Activated CD4-positive, alpha-beta T cell treated with anti-CD3 and anti-CD28 coated beads for 4 hours (primary cell): ENCODE data around the gene SLC39A13.

Source experiments
- DNase-seq, 2 donors: peaks; one replicate each; pipeline ENCODE4 v3.0.0-alpha.2; 2020

Gene SLC39A13

DNA sequence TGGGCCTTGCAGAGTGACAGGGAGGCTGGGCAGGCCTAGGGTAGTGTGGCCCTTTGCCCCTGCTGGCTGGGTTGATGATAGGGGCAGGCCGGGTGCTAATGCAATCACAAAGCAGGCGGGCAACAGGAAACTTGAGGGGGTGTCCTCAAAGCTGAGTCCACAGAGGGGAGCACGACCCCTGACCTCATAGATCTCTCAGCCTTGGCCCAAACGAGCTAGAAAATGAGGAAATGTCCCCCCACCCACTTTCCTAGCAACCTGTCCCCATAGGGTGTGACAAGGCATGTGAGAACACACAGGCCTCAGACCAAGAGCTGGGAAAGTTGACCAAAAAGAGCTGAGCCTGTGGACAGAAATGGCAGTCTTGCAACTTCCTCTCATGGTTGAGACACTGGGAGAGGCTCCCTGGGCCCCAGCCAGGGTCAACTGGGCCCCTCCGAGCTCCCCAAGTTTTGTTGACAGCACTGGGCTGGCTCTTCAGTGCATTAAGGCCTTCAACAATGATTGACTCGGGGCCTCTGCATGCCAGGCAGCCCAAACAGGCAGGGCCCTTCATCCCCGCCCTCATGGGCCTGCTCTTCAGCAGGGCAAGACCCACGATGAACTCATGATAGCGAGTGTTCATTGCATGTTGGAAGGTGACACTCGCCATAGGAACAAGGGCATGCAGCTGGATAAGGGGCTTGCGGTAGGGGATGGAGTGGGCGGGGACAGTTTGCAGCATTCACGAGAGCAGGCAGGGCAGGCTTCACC, 20.3 kb upstream of the SLC39A13 start:
- DNase-seq, result no peak

- DNase-seq, result no peak
Observed at GRCh38 chr11:47388697-47389576, 19.5 kb upstream of the SLC39A13 start.

DNA sequence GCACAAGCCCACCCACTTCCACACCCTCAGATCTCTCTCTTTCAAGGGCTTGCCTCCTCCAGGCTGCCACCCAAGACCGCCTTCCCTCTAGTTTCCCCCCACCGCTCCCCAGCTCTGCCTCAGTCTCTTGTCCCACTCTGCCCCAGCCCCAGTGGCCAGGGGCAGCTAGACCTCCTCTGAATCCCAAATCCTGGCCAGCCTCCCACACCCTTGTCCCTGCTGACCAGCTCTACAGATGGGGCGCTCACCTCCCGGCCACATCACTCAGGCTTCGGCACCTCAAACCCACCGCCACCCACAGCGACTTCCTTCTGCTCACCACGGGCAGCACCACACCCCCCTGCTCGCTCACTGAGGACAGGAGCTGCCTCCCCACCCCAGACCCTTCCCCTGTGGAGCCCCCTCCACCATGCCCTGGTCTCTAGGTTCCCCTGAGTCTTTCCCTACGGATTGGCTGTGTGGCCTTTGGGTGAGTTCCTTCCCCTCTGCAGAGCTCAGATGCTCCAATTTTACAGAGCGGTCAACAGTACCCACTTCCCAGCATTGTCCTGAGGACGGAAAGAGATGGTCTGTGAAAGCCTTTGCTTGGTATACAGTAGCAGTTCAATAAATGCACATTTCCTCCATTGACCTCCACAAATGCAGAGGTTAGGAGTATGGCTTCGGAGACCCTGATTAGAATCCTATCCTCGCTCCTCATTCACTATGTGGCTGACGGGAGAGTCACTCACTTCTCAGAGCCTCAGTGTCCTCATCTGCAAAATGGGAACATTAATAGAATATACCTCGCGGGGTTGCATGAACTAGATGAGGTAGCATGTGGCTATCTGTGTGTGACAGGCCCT, 18.6 kb upstream of the SLC39A13 start:
- DNase-seq, result no peak

GRCh38 chr11:47390422-47390760, 18.0 kb upstream of the SLC39A13 start:
- no peak for DNase-seq

DNA sequence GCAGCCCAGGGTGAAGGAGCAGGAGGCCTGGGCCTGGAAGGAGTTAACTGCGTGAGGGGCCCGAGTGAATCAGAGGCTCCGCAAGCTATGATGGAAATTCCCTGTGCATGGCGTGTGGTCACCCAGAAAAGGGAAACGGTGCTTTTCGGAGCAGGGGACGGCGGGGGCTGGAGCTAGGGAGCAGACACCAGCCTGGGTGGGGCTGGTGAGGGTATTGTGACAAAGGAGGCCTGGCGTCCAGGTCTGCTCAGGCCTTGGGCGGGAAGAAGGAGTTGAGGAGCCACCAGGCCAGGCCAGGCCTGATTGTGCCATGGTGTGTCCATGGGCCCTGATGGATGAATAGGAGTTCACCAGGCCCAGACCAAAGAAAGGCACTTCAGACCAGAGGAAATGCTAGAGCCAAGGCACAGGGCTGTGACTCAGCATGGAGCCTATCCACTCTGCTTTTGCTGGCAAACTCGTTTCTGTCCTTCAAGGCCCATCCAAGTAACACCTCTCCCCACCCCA, 17.3 kb upstream of the SLC39A13 start:
- DNase-seq, result no peak

GRCh38 chr11:47391711-47392432, 16.5 kb upstream of the SLC39A13 start:
- DNase-seq, result no peak

DNA sequence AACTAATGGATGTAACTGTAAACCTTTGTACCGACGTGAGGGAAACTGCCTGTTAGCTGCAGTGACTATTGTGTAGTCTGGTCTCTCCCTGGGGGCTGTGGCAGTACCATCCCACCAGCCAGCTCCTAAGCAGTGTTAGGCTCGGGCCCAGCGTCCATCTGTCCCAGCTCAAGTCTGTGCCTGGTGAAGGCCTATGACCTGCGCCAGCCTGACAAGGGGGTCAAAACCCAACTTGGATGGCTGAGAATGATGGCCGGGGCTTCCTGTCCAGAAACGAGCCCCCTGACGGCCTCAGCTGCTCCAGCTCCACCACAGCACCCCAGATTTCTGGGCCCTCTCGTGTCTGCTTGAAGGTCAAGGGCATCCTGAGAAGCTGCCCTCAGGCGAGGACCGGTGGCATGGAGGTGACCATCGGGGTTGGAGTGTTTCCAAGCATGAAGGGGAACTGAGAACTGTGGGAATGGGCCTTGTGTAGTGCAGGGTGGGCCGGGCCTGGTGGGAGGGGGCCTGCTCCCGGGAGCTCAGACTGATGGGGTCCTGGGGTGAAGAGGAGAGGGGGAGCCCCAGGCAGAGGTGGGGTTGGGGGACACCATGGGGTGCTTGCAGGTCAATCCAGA, 15.7 kb upstream of the SLC39A13 start:
- no peak for DNase-seq

DNA sequence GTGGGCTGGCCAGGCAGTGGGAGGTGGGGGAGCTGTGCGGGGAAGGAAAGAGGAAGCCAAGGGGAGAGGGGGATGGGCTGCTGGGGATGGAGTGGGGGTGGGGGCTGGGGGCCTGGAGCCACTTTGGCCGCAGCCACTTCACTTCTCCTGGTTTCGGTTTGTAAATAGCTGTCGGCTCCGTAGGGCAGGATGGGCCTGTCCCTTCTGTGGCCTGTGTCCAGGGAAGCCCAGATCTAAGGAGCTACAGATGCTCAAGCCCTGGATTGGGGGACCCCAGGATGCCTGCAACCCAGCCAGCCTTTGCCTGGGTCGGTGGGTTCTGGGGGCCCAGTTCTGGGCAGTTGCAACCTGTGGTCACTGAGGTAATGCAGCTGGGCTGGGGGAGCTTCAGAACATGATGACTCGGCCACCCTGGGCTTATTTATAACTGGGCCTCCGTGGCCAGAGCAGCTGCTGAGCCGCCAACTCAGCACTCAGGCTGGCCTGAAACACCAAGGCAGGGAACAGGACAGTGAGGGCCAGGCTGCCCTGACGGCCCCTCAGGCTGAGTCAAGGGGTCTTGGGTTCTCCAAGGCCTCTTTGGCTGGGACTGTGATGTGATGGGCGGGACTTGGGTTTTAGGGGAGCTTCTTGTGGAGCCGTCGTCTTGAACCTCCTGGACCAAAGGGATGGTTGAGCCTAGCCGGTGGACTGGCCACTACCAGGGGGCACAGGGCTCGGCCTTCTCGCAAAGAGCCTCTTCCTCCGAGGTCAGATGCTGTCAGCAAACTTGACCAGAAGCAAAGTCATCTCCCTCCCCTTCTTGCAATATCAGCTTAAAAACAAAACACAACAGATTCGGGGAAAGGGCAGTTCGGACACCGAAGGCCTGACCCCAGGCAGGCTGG, 15.0 kb upstream of the SLC39A13 start:
- DNase-seq, result no peak

- no peak for DNase-seq
Observed at GRCh38 chr11:47394050-47394321, 14.4 kb upstream of the SLC39A13 start.

DNA sequence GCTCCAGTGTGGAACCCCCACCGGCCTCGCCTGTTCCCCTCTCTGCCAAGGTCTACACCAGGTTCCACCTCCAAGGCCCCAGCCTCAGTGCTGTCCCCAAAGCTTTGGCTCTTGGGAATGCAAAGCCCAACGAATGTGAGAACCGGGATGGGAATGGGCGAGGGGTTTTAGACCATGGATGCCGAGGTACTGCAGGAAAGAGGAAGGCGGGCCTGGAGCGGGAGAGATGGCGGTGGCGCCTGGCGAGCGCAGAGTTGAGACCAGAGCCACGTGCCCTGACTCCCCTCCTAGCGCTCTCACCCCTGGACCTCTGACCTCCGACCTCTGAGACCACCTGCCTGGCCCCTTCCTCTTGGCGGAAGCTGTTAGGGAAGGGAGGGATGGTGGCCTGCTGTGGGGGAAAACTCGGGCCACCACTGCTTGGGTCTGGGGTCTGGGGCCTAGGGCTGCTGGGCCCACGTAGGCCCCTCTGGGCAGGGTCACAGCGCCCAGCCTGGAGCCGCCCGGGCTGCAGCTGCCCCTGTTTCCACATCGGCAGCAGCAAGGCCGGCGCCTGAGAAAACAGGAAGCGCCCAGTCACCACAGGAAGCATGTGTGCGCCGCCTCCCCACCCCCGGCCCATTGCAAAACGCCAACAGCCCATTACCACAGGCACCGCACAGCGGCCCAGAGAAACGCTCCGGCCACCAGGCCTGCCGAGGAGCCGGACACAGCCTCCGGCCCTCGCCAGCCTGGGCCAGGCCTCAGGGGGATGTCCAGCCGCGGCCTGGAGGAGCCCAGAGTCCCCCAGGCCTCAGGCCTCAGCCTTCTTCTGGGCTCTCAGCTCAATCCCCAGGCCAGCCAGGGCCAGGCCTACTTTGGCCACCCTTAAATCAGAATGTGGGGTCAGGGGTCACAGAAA, 13.8 kb upstream of the SLC39A13 start:
- peak; percentile 54 to 58 for DNase-seq

- no peak for DNase-seq
Observed at GRCh38 chr11:47395223-47396048, 13.0 kb upstream of the SLC39A13 start.

DNA sequence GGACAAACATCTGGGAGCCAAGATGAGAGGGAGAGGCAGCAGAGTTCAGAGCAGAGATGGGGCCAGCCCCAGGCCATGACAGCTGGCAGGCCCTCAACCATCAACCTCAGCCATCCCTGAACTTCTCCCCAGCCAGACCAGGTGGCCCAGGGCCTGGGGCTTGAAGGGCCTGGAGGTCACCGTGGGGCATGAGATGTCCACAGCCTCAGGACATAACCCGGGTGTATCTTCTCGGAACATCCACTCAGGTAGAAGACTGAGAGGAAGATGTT, 12.4 kb upstream of the SLC39A13 start:
- no peak for DNase-seq

GRCh38 chr11:47398011-47398410, 10.4 kb upstream of the SLC39A13 start:
- DNase-seq, result no peak

GRCh38 chr11:47398551-47398950, 9.8 kb upstream of the SLC39A13 start:
- no peak for DNase-seq

DNA sequence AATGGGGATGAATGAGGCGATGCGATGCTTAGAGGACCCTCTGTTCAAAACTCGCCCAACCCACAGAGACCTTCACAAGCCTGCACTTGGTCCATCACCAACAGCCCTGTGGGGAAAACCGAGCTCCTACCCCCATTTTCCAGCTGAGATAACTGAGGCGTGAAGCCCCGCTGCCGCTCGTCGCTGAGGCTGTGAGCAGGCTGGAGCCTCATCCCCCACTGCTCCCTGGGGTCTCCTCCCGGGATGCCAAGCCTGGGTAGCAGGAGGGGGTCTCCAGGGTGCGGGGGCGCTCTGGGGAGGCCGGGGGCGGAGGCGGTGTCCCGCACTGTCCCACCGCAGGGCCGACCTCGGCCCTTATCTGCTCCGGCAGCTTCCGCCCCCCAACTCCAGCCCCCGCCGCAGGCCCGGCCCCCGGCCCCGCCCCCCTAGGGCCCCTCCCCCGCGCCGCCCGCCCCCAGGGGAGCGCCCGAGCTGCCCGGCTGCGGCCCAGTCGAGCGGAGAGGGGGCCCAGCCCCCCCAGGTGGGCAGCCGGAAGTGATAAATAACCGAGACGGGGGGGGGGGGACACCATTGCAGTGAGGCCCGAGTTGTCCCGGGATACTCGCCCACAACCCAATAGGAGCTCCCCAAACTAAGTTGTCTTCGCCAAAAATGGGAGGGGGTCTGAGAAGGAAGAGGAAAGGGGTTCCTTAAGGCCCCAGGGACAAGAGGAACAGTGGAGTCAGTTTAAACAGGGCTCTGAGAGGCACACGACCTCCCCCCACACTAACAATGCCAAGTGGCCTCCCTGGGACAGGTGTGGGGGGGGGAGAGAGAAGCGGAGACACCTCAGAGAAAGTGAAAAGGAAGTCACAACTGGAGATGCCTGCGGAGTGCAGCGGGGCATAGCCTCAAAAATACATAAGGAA, 8.3 kb upstream of the SLC39A13 start:
- peak; percentile 27 to 45 for DNase-seq

- no peak for DNase-seq
Observed at GRCh38 chr11:47400768-47401279, 7.6 kb upstream of the SLC39A13 start.

DNA sequence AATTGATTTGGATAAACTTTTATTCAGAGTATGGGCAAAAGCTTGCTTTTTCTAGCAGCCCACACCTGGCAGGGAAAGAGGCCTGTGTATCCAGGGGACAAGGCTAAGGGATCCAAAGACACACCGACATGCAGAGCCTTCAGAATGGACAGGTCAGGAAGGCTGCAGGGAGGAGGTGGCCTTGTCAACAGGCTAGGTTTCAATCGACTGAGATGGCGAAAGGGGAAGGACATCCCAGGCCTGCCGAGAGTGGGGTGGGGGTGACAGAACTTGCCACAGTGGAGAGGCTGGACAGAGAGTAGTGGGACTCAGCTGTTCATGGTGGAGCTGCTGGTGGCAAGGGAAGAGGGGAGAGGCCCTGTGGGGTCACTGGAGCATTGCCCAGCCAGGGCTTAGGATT, 5.3 kb upstream of the SLC39A13 start:
- no peak for DNase-seq

DNA sequence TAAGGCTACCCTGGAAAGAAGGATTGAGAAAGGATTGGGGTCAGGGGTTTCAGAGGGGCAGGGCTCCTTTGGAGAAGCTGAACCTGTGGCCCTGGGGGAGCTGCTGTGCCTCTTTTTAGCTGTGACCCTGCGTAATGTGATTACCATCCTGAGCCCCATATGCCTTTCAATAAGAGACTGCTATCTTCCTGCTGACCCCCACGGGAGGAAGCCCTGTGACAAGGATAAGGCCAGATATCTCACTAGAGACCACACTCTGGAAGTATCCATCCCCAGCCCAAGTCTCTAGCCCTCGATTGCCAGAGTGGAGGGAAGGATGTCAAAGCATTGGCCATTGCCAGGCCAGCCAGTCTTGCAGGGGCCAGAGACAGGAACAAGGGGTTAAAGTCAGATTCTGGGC, 4.8 kb upstream of the SLC39A13 start:
- DNase-seq, result no peak
